Measurements from ENCODE around the gene ARMC10. TPM values are rescaled to one million over a fixed set of nuclear protein-coding genes. Genes with fewer than 3 reads are reported as not detected.
"Not testable (repeated sequence)": the region's sequence is repeated elsewhere in the genome, so short reads cannot be mapped to it uniquely, and the experiment has no call there.

ARMC10 gene
- total and polyA plus RNA-seq, 12 donors = 15.6 to 57.9 (median 44.0) TPM

- no peak for TF ChIP-seq POLR2A (IDR thresholded peaks at IDR 0.05)
- no peak for TF ChIP-seq CTCF (IDR thresholded peaks at IDR 0.05)
- WGBS, 4 donors = 98 to 99% (median 98%) methylated on average over 2 of the region's 2 CpGs
- Histone ChIP-seq H3K27ac (no peak overlapping the region), H3K4me1 (replicated peaks in 1 of 2) (peaks cover 0 to 18% of the 10 kb centered on the region in 2 donors), H3K9me3 (replicated peaks in 1 of 3) (no peaks in the 10 kb centered on the region), H3K36me3 (replicated peaks in 1 of 2) (peaks cover 0 to 16% of the 10 kb centered on the region in 2 donors), H3K27me3 (no peaks in the 10 kb centered on the region), H3K4me3 (no peak overlapping the region)
- intact Hi-C loops (cut with DNase I) = no loop called here
- DNase-seq = no peak
Measured at GRCh38 chr7:103080923-103081322, 6.0 kb downstream of the ARMC10 start.

- Histone ChIP-seq H3K27me3 (no peaks in the 10 kb centered on the region), H3K36me3 (replicated peaks in 1 of 2) (peaks cover 0 to 30% of the 10 kb centered on the region in 2 donors), H3K4me3 (no peak overlapping the region), H3K9me3 (replicated peaks in 1 of 3) (no peaks in the 10 kb centered on the region), H3K4me1 (replicated peaks in 1 of 2) (peaks cover 0 to 6% of the 10 kb centered on the region in 2 donors), H3K27ac (no peak overlapping the region)
- intact Hi-C loops (cut with DNase I) = no loop called here
- no peak for TF ChIP-seq CTCF (IDR thresholded peaks at IDR 0.05)
- TF ChIP-seq POLR2A (IDR thresholded peaks at IDR 0.05) = no peak
- 93 to 100% (median 97%) methylated on average over 1 of the region's 1 CpG for WGBS, 4 donors
- no peak for DNase-seq
Measured at GRCh38 chr7:103082497-103082896, 7.6 kb downstream of the ARMC10 start.

- intact Hi-C loops (cut with DNase I) = no loop called here
Measured at GRCh38 chr7:103083210-103083609, 8.3 kb downstream of the ARMC10 start.

GRCh38 chr7:103092321-103092720 lies 17.4 kb downstream of the ARMC10 start:
- DNase-seq; H3K4me3 ChIP-seq; H3K4me1 ChIP-seq (replicated peaks in 1 of 2); H3K9me3 ChIP-seq (replicated peaks in 1 of 3); H3K27me3 ChIP-seq; H3K27ac ChIP-seq; H3K36me3 ChIP-seq (replicated peaks in 1 of 2); intact Hi-C loops (cut with DNase I): not testable (repeated sequence)
- 60 to 68% (median 63%) methylated on average over 4 of the region's 4 CpGs for WGBS, 4 donors

More at GRCh38 chr7:103083210-103083609, 8.3 kb downstream of the ARMC10 start:
- no peaks in the 10 kb centered on the region for H3K9me3 ChIP-seq (replicated peaks in 1 of 3)
- peaks cover 0 to 30% of the 10 kb centered on the region in 2 donors for H3K36me3 ChIP-seq (replicated peaks in 1 of 2)
- no peak for TF ChIP-seq CTCF (IDR thresholded peaks at IDR 0.05)
- no peak for TF ChIP-seq POLR2A (IDR thresholded peaks at IDR 0.05)
- no peak overlapping the region for H3K27ac ChIP-seq
- H3K4me3 ChIP-seq = no peak overlapping the region
- H3K4me1 ChIP-seq (replicated peaks in 1 of 2) = peaks cover 0 to 6% of the 10 kb centered on the region in 2 donors
- DNase-seq = no peak
- H3K27me3 ChIP-seq = no peaks in the 10 kb centered on the region
- 92 to 98% (median 94%) methylated on average over 3 of the region's 3 CpGs for WGBS, 4 donors

GRCh38 chr7:103093429-103093828 lies 18.5 kb downstream of the ARMC10 start:
- Histone ChIP-seq H3K36me3 (replicated peaks in 1 of 2) (peaks cover 0 to 6% of the 10 kb centered on the region in 2 donors), H3K27ac (no peak overlapping the region), H3K27me3 (no peaks in the 10 kb centered on the region), H3K4me1 (replicated peaks in 1 of 2) (no peaks in the 10 kb centered on the region), H3K4me3 (no peak overlapping the region), H3K9me3 (replicated peaks in 1 of 3) (no peaks in the 10 kb centered on the region)
- DNase-seq = no peak
- no peak for TF ChIP-seq CTCF (IDR thresholded peaks at IDR 0.05)
- TF ChIP-seq POLR2A (IDR thresholded peaks at IDR 0.05) = no peak
- WGBS, 4 donors = 31 to 63% (median 47%) methylated on average over 1 of the region's 1 CpG
- intact Hi-C loops (cut with DNase I) = no loop called here

Data from adrenal gland (tissue), 12 donors.